Sigmoid colon (tissue), 7 donors: ENCODE measurements around the gene NOSIP. TPM values are rescaled to one million over a fixed set of nuclear protein-coding genes. Genes with fewer than 3 reads are reported as not detected.

Experiments used
- DNase-seq: peaks from one replicate; pipeline ENCODE4 v3.0.0-alpha.2; 2019
- H3K27ac ChIP-seq, 4 donors: fragments of 200-600 bp; sonication (generic); one replicate each; pipeline ENCODE4 v1.5.1; 2016 to 2019; ENCODE audit warnings: mild to moderate bottlenecking in 1 of 4
- H3K27me3 ChIP-seq, 3 donors: fragments of 200-600 bp; sonication (generic); one replicate each; pipeline ENCODE4 v1.5.1; 2019; ENCODE audit warnings: mild to moderate bottlenecking in 1 of 3
- H3K36me3 ChIP-seq, 4 donors: fragments of 200-600 bp; sonication (generic); one replicate each; pipeline ENCODE4 v1.5.1; 2016 to 2019
- H3K4me1 ChIP-seq, 4 donors: fragments of 200-600 bp; sonication (generic); one replicate each; pipeline ENCODE4 v1.5.1; 2017 to 2019
- H3K4me3 ChIP-seq, 4 donors: fragments of 200-600 bp; sonication (generic); one replicate each; pipeline ENCODE4 v1.5.1; 2017 to 2019; ENCODE audit warnings: mild to moderate bottlenecking in 2 of 4, moderate library complexity in 1 of 4
- H3K9me3 ChIP-seq, 4 donors: fragments of 200-600 bp in 3 of 4; sonication (generic) in 3 of 4; one replicate each; pipeline versions ENCODE4 v1.5.1 to v1.6.1; 2013 to 2019
- EP300 ChIP-seq, 4 donors: sonication (generic); formaldehyde crosslinking; IDR thresholded peaks; one replicate each; pipeline ENCODE4 v1.6.1; 2017; ENCODE audit warnings: antibody characterized with exemption in 4 of 4
- POLR2A ChIP-seq, 2 donors: fragments of 450-650 bp; IDR thresholded peaks; one replicate each; pipeline ENCODE4 v1.6.1; 2016; ENCODE audit warnings: antibody characterized with exemption in 2 of 2, mild to moderate bottlenecking in 2 of 2, moderate library complexity in 2 of 2
- POLR2AphosphoS5 ChIP-seq, 4 donors: sonication (generic); formaldehyde crosslinking; IDR thresholded peaks; one replicate each; pipeline ENCODE4 v1.6.1; 2017; ENCODE audit warnings: antibody characterized with exemption in 4 of 4
- WGBS, 2 donors: extraction: QIAGEN DNeasy Blood & Tissue Kit; methylation state at CpG; one replicate each; pipeline ENCODE4 v1.1.7; 2013; 5-methylcytosine and 5-hydroxymethylcytosine counted together
- intact Hi-C: fragments of 100-400 bp; cut with DNase I; formaldehyde crosslinking; loops from one replicate; pipeline ENCODE4 v1.15.1; 2023
- polyA plus RNA-seq, 3 donors: library from polyadenylated mRNA; stranded (reverse); fragments of 200-250 nt; gene quantifications; one replicate each; pipeline ENCODE4 v1.2.3, GENCODE V29; 2013
- total RNA-seq, 4 donors: library from RNA; depleted of rRNA; stranded (reverse); fragments of >200 nt; gene quantifications; one replicate each; pipeline ENCODE4 v1.1.0, GENCODE V29; 2016
- TF ChIP-seq, protein P1 (sequence below), 4 experiments: fragments of 450-650 bp in 3 of 4; fragments of 200-600 bp in 1 of 4; IDR thresholded peaks; one replicate each; pipeline ENCODE4 v1.5.1; 2016 to 2019; ENCODE audit warnings: antibody characterized with exemption in 4 of 4, mild to moderate bottlenecking in 3 of 4, moderate library complexity in 2 of 4
- donor health status: healthy with polysubstance abuse.
- donor health status: Bipolar disorder and iron deficiency.
- donor health status: healthy.

Gene NOSIP
- total and polyA plus RNA-seq, 7 donors, result 47.6 to 123 (median 67.8) TPM

DNA sequence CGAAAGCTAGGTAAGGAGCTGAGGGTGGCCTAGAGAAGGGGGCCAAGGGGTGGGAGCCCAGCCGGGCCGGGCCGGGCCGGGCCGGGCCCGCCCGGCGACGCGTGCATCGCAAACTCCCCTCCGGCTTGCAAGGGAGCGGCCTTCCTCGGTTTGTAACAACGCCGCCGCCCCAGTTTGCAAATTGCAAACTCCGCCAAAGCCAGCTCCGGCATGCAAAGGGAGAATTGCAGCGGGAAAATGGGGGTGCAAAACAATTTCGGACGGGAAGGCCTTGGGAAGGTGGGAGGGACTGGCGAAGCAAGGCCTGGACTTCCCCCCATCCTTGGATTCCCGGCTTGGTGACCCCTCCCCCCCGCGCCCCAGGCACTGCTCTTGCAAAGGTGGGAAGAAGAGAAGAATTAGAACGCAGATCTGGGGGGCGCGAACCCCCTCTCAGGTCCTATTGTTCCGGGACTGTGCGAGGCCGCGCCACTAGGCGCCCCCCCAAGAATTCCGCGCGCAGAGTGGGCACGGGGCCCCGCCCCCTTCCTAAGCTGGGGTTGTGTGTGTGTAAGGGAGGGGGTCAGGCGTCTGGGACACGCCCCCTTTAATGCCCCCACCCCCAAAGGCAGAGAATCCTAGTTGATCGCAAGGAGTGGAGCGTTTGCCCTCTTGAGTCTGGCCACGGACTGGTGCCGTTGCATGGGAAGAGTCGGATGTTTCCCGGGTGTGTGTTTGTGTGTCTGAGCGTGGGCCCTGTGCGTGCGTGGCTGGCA lies 11.6 kb upstream of the NOSIP start:
- H3K9me3 ChIP-seq, result no peaks in the 10 kb centered on the region
- WGBS, 2 donors, result 1% methylated on average over 51 of the region's 51 CpGs
- H3K27ac ChIP-seq, result peak overlapping the region; percentile 92 to 97 (median 96)
- DNase-seq, result peak; percentile 74
- H3K27me3 ChIP-seq, result no peaks in the 10 kb centered on the region
- intact Hi-C loops, result loop anchor here (1.0 to 5.0 kb wide), 3 partner anchors 49 to 720 kb away; partner anchors contain the start of genes PPP1R15A and PRMT1
- peaks cover 15 to 29% (median 28%) of the 10 kb centered on the region in 4 donors for H3K36me3 ChIP-seq
- TF ChIP-seq EP300 (IDR thresholded peaks at IDR 0.05) (no peak), POLR2AphosphoS5 (IDR thresholded peaks at IDR 0.05) (no peak), POLR2A (IDR thresholded peaks at IDR 0.05) (no peak)
- TF ChIP-seq, protein P1, sequence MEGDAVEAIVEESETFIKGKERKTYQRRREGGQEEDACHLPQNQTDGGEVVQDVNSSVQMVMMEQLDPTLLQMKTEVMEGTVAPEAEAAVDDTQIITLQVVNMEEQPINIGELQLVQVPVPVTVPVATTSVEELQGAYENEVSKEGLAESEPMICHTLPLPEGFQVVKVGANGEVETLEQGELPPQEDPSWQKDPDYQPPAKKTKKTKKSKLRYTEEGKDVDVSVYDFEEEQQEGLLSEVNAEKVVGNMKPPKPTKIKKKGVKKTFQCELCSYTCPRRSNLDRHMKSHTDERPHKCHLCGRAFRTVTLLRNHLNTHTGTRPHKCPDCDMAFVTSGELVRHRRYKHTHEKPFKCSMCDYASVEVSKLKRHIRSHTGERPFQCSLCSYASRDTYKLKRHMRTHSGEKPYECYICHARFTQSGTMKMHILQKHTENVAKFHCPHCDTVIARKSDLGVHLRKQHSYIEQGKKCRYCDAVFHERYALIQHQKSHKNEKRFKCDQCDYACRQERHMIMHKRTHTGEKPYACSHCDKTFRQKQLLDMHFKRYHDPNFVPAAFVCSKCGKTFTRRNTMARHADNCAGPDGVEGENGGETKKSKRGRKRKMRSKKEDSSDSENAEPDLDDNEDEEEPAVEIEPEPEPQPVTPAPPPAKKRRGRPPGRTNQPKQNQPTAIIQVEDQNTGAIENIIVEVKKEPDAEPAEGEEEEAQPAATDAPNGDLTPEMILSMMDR (IDR thresholded peaks at IDR 0.05), result no peak
- peaks cover 0 to 45% (median 27%) of the 10 kb centered on the region in 4 donors for H3K4me1 ChIP-seq
- H3K4me3 ChIP-seq, result peak overlapping the region; percentile 71 to 95 (median 88)

DNA sequence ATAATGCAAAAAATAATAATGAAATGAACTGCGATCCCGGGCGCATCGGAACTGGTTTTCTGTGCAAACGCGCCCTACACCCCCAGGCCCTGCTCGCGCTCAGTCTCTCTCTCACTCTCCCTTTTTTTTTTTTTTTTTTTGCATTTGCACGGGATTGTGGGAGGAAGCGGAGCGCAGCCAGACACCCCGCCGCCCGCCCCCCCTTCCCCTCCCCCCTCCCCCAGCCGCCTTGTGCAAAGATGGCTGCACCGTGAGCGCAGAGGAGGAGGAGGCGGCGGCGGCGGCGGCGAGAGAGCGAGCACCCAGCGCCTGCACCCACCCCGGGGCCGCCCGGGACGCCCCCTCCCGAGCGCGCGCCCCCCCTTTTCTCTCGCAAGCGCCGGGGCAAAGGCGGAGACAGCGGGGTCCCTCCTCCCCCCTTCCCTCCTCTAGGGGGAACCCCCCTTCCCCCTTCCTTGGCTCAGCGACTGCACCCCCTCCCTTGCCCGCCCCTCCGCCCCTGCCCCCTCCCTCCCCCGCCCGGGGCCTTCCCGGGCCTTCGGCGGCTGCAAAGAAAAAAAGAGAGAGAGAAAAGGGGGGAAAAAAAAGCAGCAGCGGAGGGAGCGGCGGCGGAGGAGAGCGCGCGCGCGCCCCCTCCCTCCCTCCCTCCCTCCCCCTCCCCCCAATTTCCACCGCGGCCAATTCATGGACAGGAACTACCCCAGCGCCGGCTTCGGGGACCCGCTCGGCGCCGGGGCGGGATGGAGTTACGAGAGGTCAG lies 10.8 kb upstream of the NOSIP start, which contains the start of gene PRR12:
TSS of gene PRR12 (plus strand) at position 212 of the 760 bp plus-strand sequence. CDS start at position 685, 473 bp downstream.
- H3K27me3 ChIP-seq, result no peaks in the 10 kb centered on the region
- H3K27ac ChIP-seq, result peak within 1 kb of the TSS; percentile 92 to 97 (median 96)
- H3K4me1 ChIP-seq, result peaks cover 0 to 45% (median 27%) of the 10 kb centered on the region in 4 donors
- H3K36me3 ChIP-seq, result peaks cover 12 to 22% (median 21%) of the 10 kb centered on the region in 4 donors
- WGBS, 2 donors, result 1% methylated on average over 61 to 66 of the region's 66 CpGs
- TF ChIP-seq POLR2AphosphoS5 (IDR thresholded peaks at IDR 0.05), result peak in 1 of 4 donors; percentile 9
- TF ChIP-seq POLR2A (IDR thresholded peaks at IDR 0.05), result no peak
- intact Hi-C loops, result loop anchor here (1.0 to 5.0 kb wide), 3 partner anchors 50 to 719 kb away; partner anchors contain the start of genes PPP1R15A and PRMT1
- peak within 1 kb of the TSS; percentile 71 to 95 (median 88) for H3K4me3 ChIP-seq
- H3K9me3 ChIP-seq, result no peaks in the 10 kb centered on the region
- DNase-seq, result peak; percentile 85

DNA sequence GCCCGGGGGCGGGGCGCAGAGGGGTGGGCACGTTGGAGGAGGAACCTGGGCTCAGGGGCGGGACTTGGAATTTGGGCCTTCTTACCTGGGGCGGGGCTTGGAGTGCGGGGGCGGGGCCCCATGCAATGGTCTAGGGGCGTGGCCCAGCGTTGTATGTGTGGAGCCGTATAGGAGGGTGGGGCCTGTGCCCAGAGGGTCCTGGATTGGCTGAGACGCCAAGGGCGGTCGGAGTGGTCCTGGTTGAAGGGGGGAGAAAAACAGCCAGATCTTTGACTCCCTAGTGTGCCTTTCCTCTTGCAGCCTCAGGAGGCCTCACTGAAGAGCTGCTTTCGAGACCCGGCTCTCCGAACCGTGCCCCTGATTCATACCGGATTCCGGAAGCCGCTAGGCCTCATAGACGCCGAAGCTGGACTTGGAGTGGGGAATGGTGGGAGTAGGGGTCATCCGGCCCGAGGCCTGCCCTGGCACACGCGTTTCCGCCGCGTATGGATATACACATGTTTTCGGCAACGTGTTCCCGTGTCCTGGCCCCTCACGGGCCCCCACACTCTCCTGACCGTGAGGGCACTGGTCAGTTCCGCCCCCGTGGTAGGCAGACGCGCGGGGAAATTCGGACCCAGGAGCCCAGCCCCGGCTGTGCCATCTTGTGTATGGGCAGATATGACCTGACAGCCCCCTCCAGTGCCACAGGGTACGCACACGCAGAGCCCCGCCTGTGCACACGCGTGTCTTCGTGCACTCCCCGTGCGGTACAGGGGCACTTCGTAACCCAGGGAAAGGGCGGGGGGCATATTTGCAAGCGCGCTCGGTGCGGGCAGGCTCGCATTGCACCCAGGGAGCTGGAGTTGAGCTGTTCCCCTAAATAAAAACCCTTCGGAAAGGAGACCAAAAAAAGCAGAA lies 10.0 kb upstream of the NOSIP start:
- H3K9me3 ChIP-seq, result no peaks in the 10 kb centered on the region
- peak overlapping the region; percentile 92 to 97 (median 96) for H3K27ac ChIP-seq
- H3K27me3 ChIP-seq, result no peaks in the 10 kb centered on the region
- TF ChIP-seq, protein P1 (IDR thresholded peaks at IDR 0.05), result peak in 2 of 4 experiments; percentile 7 to 20
- TF ChIP-seq POLR2AphosphoS5 (IDR thresholded peaks at IDR 0.05) (peak; percentile 51 to 87 (median 81)), POLR2A (IDR thresholded peaks at IDR 0.05) (peak; percentile 59 to 77), EP300 (IDR thresholded peaks at IDR 0.05) (no peak)
- peak; percentile 96 for DNase-seq
- H3K36me3 ChIP-seq, result peaks cover 9 to 13% (median 12%) of the 10 kb centered on the region in 4 donors
- WGBS, 2 donors, result 1% methylated on average over 58 of the region's 58 CpGs
- peak overlapping the region; percentile 71 to 95 (median 88) for H3K4me3 ChIP-seq
- intact Hi-C loops, result loop anchor here (5.0 kb wide), 2 partner anchors 87 to 718 kb away; partner anchors contain the start of genes PPP1R15A and PRMT1
- H3K4me1 ChIP-seq, result peaks cover 0 to 43% (median 26%) of the 10 kb centered on the region in 4 donors

DNA sequence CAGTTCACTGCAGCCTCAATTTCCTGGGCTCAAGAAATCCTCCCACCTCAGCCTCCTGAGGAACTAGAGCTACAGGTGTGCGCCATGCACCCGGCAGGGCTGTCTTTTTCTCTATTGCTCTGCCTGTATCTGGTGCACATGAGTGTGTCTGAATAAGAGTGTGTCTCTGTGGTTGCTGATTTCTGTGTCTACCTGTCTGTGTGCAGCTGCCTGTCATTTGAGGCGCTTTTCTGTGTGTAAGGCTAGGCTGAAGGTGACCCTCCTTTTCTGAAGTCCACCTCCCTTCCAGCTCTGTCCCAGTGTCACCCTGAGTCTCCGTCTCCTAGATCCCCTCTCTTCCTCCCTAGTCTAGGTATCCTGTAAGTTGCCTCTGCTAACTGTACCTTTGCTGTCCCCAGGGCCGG lies 9.1 kb upstream of the NOSIP start:
- peaks cover 0 to 36% (median 23%) of the 10 kb centered on the region in 4 donors for H3K4me1 ChIP-seq
- no peak for TF ChIP-seq EP300 (IDR thresholded peaks at IDR 0.05)
- no peak for TF ChIP-seq POLR2A (IDR thresholded peaks at IDR 0.05)
- TF ChIP-seq, protein P1 (IDR thresholded peaks at IDR 0.05), result no peak
- no peak for TF ChIP-seq POLR2AphosphoS5 (IDR thresholded peaks at IDR 0.05)
- H3K4me3 ChIP-seq, result peak overlapping the region in 3 of 4 donors; percentile 88 to 95 (median 89)
- H3K9me3 ChIP-seq, result no peaks in the 10 kb centered on the region
- H3K27ac ChIP-seq, result peak overlapping the region; percentile 92 to 97 (median 96)
- H3K27me3 ChIP-seq, result no peaks in the 10 kb centered on the region
- H3K36me3 ChIP-seq, result peaks cover 2 to 5% (median 4%) of the 10 kb centered on the region in 4 donors
- WGBS, 2 donors, result 29 to 52% methylated on average over 5 of the region's 5 CpGs
- intact Hi-C loops, result no loop called here
- no peak for DNase-seq
